Epithelial cell of esophagus (primary cell): Measurements from ENCODE around the gene CFAP43.
A peak's percentile ranks its signal among the peaks of the same experiment; 100 is the strongest.

Experiments used
- DNase-seq: peaks from one replicate; pipeline ENCODE4 v3.0.0; 2010; ENCODE audit warnings: low read depth
- H3K4me3 ChIP-seq: 2 replicates; pipeline ENCODE4 v1.5.1; 2011; ENCODE audit warnings: mild to moderate bottlenecking, low read length, control low read depth
- TF ChIP-seq, protein P1 (sequence below): IDR thresholded peaks from 2 replicates; pipeline ENCODE4 v1.5.1; 2011; ENCODE audit warnings: low read depth, mild to moderate bottlenecking, low read length, control low read depth, inconsistent platforms; ENCODE audit not compliant: insufficient read depth; ENCODE audit errors: missing control alignments

CFAP43 gene

GRCh38 chr10:104122225-104123107 lies 109.7 kb downstream of the CFAP43 start:
- DNase-seq = peak; percentile 8
- H3K4me3 ChIP-seq = peak overlapping the region; percentile 77

DNA sequence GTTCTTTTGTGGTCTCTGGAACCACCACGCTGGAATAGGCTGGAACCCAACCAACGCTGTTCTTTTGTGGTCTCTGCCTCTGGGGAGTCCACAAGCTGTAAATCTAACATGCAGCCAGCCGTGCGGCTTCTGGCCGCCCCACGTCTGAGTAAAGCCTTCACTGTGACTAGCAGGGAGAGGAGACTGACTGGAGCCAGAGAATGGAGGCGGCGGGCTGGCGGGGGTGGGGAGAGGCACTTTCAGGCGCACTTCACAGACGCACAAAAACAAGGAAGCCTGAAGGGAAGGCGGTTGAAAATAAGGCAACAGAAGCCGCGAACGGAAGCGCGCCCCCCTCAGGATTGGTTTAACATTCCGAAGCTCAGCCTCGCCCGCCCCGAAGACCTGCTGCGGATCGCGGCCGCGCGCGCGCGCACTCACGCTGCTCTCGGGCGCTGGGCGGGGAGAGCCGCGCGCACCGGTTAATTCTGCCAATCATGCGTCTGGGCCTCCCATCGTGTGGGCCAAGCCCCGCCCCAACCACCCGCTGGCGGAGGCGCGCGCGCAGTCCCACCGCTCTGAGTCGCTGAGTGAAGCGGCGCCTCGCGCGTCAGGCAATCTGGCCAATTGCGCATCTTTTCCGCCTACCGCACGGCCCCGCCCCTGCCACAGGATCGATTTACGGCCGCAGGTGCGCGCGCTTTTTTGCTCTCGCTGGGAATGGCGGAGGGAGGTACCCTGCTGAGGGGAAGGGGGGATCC lies 110.5 kb downstream of the CFAP43 start, which contains the start of gene SFR1:
Gene SFR1 (plus strand): TSS at position 687 of the 740 bp plus-strand sequence. CDS start 13 bp downstream, at position 700.
- TF ChIP-seq, protein P1, sequence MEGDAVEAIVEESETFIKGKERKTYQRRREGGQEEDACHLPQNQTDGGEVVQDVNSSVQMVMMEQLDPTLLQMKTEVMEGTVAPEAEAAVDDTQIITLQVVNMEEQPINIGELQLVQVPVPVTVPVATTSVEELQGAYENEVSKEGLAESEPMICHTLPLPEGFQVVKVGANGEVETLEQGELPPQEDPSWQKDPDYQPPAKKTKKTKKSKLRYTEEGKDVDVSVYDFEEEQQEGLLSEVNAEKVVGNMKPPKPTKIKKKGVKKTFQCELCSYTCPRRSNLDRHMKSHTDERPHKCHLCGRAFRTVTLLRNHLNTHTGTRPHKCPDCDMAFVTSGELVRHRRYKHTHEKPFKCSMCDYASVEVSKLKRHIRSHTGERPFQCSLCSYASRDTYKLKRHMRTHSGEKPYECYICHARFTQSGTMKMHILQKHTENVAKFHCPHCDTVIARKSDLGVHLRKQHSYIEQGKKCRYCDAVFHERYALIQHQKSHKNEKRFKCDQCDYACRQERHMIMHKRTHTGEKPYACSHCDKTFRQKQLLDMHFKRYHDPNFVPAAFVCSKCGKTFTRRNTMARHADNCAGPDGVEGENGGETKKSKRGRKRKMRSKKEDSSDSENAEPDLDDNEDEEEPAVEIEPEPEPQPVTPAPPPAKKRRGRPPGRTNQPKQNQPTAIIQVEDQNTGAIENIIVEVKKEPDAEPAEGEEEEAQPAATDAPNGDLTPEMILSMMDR = peak; percentile 50
- peak; percentile 99 for DNase-seq
- peak within 1 kb of the TSS; percentile 77 for H3K4me3 ChIP-seq

More at GRCh38 chr10:104122225-104123107, 109.7 kb downstream of the CFAP43 start:
- TF ChIP-seq, protein P1 = no peak

DNA sequence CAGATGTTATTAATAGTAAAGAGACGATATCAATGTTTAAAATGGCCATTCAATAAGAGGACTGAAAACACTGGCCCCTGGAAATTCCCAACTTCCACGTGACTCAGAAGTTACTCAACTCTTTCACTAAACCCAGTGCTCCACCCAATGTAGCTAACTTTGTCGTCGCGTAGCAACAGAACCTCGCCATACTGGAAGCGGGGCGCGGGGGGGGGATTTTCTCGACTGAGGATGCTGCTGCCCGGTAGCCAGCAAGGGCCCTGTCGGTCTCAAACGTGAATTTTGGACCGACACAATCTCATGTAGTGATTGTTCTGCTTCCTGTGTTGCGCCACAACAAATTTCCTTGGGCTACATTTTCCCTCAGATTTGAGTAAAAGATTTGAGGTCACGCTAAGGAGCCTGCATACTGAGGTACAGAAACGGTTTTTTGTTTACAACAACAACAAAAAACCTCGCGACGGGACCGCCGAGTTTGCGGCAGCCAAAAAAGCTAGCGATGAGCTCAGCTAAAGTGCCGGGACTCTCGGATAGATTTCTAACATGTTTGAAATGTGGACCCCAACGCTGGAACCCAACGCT lies 111.2 kb downstream of the CFAP43 start:
- TF ChIP-seq, protein P1 = no peak
- peak; percentile 98 for DNase-seq

DNA sequence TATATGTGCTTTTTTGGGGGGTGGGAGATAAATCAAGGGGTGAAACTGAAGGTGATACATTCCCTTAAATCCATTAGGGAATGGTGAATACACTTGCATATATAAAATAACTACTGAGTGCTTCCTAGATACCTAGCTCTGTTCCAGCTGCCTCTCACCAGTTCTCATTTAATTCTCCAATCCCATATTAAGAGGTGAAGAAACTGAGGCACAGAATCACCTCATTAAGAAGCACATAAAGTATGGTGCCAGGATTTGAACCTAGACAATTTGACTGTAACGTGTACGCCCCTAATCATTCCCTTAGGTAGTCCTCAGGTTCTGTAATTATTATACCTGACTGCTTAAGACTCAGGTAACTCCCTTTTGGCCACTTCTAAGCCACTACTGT lies 111.7 kb downstream of the CFAP43 start:
- TF ChIP-seq, protein P1 = no peak
- peak overlapping the region; percentile 72 for H3K4me3 ChIP-seq
- DNase-seq = no peak

More for the DNA sequence above, 111.2 kb downstream of the CFAP43 start:
- peak overlapping the region; percentile 72 for H3K4me3 ChIP-seq

DNA sequence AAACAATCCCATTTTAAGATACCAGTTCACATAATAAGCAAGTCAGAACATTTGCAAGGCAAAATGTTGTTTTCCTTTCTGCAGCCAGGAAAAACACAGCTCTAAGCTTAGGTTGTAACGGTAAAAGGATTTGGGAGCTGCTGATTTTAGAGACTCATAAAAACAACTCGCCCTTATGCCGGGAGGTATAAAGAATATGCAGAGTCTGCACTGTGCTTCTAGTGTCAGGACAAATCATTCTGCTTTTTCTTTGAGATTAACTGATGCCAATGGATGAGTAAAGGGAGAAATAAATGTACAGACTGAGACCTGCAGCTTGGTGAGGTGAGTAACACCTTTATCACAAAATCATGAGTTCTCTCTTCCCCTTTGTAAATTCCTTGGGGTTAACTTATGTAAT lies 112.2 kb downstream of the CFAP43 start:
- TF ChIP-seq, protein P1 = no peak

DNA sequence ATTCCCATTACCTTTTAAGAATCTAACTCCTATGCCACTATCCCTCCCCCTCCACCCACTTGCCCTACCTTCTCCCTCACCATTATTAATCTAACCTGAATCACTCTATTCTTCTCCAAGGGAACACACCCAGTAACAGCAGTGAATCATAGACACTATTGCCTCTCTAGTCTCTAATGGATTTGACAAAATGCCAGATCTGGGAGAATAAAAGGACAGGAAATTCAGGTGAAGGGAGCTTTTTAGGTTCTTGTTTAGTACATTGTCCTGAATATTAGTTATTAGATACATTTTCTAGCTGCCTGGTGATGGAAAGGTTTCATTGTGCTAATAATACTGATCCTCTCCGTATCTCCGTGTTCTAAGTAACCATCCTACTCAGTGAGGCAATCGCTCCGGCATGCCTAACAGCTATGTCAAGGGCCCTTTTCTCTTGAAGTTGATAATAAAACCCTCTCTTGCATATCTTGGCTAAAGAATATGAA lies 114.3 kb downstream of the CFAP43 start:
- DNase-seq = peak; percentile 94
- H3K4me3 ChIP-seq = no peak overlapping the region
- TF ChIP-seq, protein P1 = no peak

More for the DNA sequence above, 112.2 kb downstream of the CFAP43 start:
- peak; percentile 79 for DNase-seq
- no peak overlapping the region for H3K4me3 ChIP-seq
